Mammary epithelial cell (primary cell): ENCODE results near the gene PRDM12.

Experiments used
- CTCF ChIP-seq, 2 donors: IDR thresholded peaks in 1 of 2; conservative IDR thresholded peaks in 1 of 2; 2 replicates each; pipeline ENCODE4 v1.5.1; 2011 to 2012; ENCODE audit warnings: inconsistent platforms in 2 of 2, low read length in 2 of 2, mild to moderate bottlenecking in 2 of 2, control low read depth in 1 of 2, low read depth in 1 of 2; ENCODE audit not compliant: insufficient read depth in 1 of 2; ENCODE audit errors: extremely low read depth in 1 of 2
- EZH2 ChIP-seq: IDR thresholded peaks from 2 replicates; pipeline ENCODE4 v1.6.1; 2012; ENCODE audit warnings: low read length, inconsistent platforms, borderline replicate concordance

DNA sequence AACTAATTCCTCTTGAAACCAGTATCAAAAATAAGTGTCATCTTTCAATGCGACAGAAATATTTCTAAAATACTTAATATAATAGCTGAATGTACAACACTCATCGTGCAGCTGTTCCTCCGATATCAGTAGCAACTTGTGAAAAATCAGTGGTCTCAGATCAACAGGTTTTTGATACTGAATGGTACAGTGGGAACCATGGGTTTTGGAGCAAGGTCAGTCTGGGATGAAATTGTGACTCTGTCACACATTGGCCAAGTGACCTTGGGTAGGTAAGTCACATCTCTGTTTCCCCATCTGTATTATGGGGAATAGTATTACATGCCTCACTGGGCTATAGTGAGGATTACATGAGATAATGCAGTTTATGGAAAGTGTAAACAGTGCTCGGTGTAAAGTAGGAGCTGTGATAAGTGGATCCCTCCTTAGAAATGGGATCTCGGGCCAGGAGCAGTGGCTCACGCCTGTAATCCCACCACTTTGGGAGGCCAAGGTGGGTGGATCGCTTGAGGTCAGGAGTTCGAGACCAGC lies 46.5 kb downstream of the PRDM12 start:
- TF ChIP-seq CTCF (conservative IDR thresholded peaks at IDR 0.05 in 1 of 2, IDR thresholded peaks at IDR 0.05 in 1 of 2; ENCODE audit: extremely low read depth in 1 of 2, insufficient read depth in 1 of 2, low read depth in 1 of 2, low read length in 2 of 2) (no peak), EZH2 (no peak)
